Measurements from ENCODE around the gene PTPN4.

Gene PTPN4

GRCh38 chr2:119732601-119733164, 27.0 kb upstream of the PTPN4 start:
- no peak for DNase-seq

GRCh38 chr2:119734047-119734446, 25.7 kb upstream of the PTPN4 start:
- no peak for DNase-seq

GRCh38 chr2:119735565-119735964, 24.2 kb upstream of the PTPN4 start:
- DNase-seq, result no peak

- no peak for DNase-seq
Measured at GRCh38 chr2:119736021-119736420, 23.7 kb upstream of the PTPN4 start.

GRCh38 chr2:119739580-119740255, 20.0 kb upstream of the PTPN4 start:
- DNase-seq, result no peak

- no peak for DNase-seq
Measured at GRCh38 chr2:119741001-119741400, 18.7 kb upstream of the PTPN4 start.

GRCh38 chr2:119741868-119742267, 17.9 kb upstream of the PTPN4 start:
- no peak for DNase-seq

GRCh38 chr2:119744335-119744939, 15.3 kb upstream of the PTPN4 start:
- no peak for DNase-seq

GRCh38 chr2:119745566-119745965, 14.2 kb upstream of the PTPN4 start:
- DNase-seq, result no peak

GRCh38 chr2:119746836-119747686, 12.7 kb upstream of the PTPN4 start:
- DNase-seq, result no peak

GRCh38 chr2:119748135-119748534, 11.6 kb upstream of the PTPN4 start:
- DNase-seq, result no peak

GRCh38 chr2:119749477-119750012, 10.2 kb upstream of the PTPN4 start:
- no peak for DNase-seq

GRCh38 chr2:119751706-119752105, 8.0 kb upstream of the PTPN4 start:
- no peak for DNase-seq

GRCh38 chr2:119753041-119753929, 6.4 kb upstream of the PTPN4 start:
- peak; percentile 22 to 43 for DNase-seq

- DNase-seq, result no peak
Measured at GRCh38 chr2:119753930-119754321, 5.8 kb upstream of the PTPN4 start.

- no peak for DNase-seq
Measured at GRCh38 chr2:119755906-119756305, 3.8 kb upstream of the PTPN4 start.

GRCh38 chr2:119756837-119757236, 2.9 kb upstream of the PTPN4 start:
- DNase-seq, result peak in 1 of 2 experiments; percentile 60

GRCh38 chr2:119758881-119759450, 756 bp upstream of the PTPN4 start:
- DNase-seq, result no peak

- no peak for DNase-seq
Measured at GRCh38 chr2:119760237-119760955, 674 bp downstream of the PTPN4 start.

GRCh38 chr2:119760956-119761275, 1.2 kb downstream of the PTPN4 start:
- no peak for DNase-seq

- no peak for DNase-seq
Measured at GRCh38 chr2:119764832-119765231, 5.1 kb downstream of the PTPN4 start.
